GM19463 (cell line): ENCODE measurements around the gene MMP11.

ENCODE experiments used
- ATAC-seq: cut with Tn5 transposase; IDR thresholded peaks from one replicate; pipeline ENCODE4 v1.9.1; 2021; ENCODE audit warnings: mild to moderate bottlenecking, moderate library complexity; ENCODE audit not compliant: unreplicated experiment

MMP11 gene

GRCh38 chr22:23800297-23801237 is 27.9 kb downstream of the MMP11 start:
- ATAC-seq, result peak; percentile 73

- no peak for ATAC-seq
These were observed 28.7 kb downstream of the MMP11 start for GRCh38 chr22:23801238-23801821.

- no peak for ATAC-seq
These were observed 29.3 kb downstream of the MMP11 start for GRCh38 chr22:23801886-23802377.

GRCh38 chr22:23803001-23803819 is 30.6 kb downstream of the MMP11 start:
- no peak for ATAC-seq

- ATAC-seq, result no peak
These were observed 32.2 kb downstream of the MMP11 start for GRCh38 chr22:23804781-23805291.

GRCh38 chr22:23806837-23807236 is 34.2 kb downstream of the MMP11 start:
- ATAC-seq, result no peak

GRCh38 chr22:23812378-23812777 is 39.7 kb downstream of the MMP11 start:
- no peak for ATAC-seq

- ATAC-seq, result no peak
These were observed 43.0 kb downstream of the MMP11 start for GRCh38 chr22:23815541-23816155.

GRCh38 chr22:23816156-23816976 is 43.7 kb downstream of the MMP11 start:
- ATAC-seq, result no peak

GRCh38 chr22:23817146-23817545 is 44.5 kb downstream of the MMP11 start:
- ATAC-seq, result no peak

GRCh38 chr22:23818541-23818940 is 45.9 kb downstream of the MMP11 start:
- no peak for ATAC-seq

- no peak for ATAC-seq
These were observed 48.1 kb downstream of the MMP11 start for GRCh38 chr22:23820748-23821211.

GRCh38 chr22:23822101-23822671 is 49.5 kb downstream of the MMP11 start:
- no peak for ATAC-seq

- no peak for ATAC-seq
These were observed 50.7 kb downstream of the MMP11 start for GRCh38 chr22:23823331-23823791.

GRCh38 chr22:23824476-23825245 is 52.0 kb downstream of the MMP11 start:
- no peak for ATAC-seq

- no peak for ATAC-seq
These were observed 52.7 kb downstream of the MMP11 start for GRCh38 chr22:23825246-23825905.

GRCh38 chr22:23826510-23827350 is 54.1 kb downstream of the MMP11 start:
- ATAC-seq, result no peak
